ENCODE data around the gene ZNF496. TPM values are rescaled to one million over a fixed set of nuclear protein-coding genes. Genes with fewer than 3 reads are reported as not detected.
"Not testable (repeated sequence)": the region's sequence is repeated elsewhere in the genome, so short reads cannot be mapped to it uniquely, and the experiment has no call there.

ZNF496 gene
- total and polyA plus RNA-seq, 9 of the 15 experiments (the other 6 are each of a cell fraction or from before 2014, with no cell fraction given), result 4.3 to 54.0 (median 31.3) TPM

DNA sequence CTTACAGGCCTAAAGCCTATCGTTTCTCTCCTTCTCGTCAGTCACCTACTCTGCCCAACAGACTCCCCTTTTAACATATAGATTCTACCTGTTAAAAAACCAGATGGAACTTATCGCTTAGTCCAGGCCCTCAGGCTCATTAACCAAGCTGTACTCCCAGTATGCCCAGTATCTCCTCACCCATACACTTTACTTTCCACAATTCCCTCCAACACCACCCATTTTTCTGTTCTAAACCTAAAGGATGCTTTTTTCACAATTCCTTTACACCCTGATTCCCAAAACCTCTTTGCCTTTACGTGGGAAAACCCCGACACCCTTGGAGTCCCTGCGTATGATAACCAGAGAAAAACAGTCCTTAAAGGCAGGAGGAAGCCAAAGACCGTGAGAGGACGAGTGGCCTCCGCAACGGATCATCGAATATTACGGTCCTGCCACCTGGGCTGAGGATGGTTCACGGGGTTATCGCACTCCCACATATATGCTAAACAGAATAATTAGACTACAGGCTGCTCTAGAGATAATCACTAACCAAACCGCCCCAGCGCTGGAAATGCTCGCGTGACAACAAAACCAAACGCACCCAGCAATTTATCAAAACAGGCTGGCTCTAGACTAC is 42.3 kb downstream of the ZNF496 start:
- POLR2A ChIA-PET; TF ChIP-seq TEAD4 (CRISPR knock-in tag; IDR thresholded peaks at IDR 0.05; ENCODE audit: borderline replicate concordance): not testable (repeated sequence)
- DNase-seq (ENCODE audit: extremely low read depth in 1 of 4, low spot score in 3 of 4), result peak in 1 of 4 experiments; percentile 56
- TF ChIP-seq TRIM24 (IDR thresholded peaks at IDR 0.05) (0 out of 4 replicates have a peak, but pooled peaks of 1 of the 2 experiments have one; percentile 11), CBFA2T2 (conservative IDR thresholded peaks at IDR 0.05) (peak; percentile 51), L3MBTL2 (IDR thresholded peaks at IDR 0.05) (0 out of 2 replicates have a peak, but pooled peaks have one; percentile 42), BCOR (IDR thresholded peaks at IDR 0.05) (peak; percentile 26; the same call in 1 of the 2 replicates), CBFA2T3 (IDR thresholded peaks at IDR 0.05) (peak; percentile 67), NCOR1 (IDR thresholded peaks at IDR 0.05) (peak; percentile 6; the same call in 1 of the 2 replicates), TCF3 (CRISPR knock-in tag; IDR thresholded peaks at IDR 0.05) (peak; percentile 36; the same call in 1 of the 2 replicates), TEAD4 (IDR thresholded peaks at IDR 0.05; ENCODE audit: low read length) (peak; percentile 24; the same call in 1 of the 2 replicates)
- TF ChIP-seq, protein P1, sequence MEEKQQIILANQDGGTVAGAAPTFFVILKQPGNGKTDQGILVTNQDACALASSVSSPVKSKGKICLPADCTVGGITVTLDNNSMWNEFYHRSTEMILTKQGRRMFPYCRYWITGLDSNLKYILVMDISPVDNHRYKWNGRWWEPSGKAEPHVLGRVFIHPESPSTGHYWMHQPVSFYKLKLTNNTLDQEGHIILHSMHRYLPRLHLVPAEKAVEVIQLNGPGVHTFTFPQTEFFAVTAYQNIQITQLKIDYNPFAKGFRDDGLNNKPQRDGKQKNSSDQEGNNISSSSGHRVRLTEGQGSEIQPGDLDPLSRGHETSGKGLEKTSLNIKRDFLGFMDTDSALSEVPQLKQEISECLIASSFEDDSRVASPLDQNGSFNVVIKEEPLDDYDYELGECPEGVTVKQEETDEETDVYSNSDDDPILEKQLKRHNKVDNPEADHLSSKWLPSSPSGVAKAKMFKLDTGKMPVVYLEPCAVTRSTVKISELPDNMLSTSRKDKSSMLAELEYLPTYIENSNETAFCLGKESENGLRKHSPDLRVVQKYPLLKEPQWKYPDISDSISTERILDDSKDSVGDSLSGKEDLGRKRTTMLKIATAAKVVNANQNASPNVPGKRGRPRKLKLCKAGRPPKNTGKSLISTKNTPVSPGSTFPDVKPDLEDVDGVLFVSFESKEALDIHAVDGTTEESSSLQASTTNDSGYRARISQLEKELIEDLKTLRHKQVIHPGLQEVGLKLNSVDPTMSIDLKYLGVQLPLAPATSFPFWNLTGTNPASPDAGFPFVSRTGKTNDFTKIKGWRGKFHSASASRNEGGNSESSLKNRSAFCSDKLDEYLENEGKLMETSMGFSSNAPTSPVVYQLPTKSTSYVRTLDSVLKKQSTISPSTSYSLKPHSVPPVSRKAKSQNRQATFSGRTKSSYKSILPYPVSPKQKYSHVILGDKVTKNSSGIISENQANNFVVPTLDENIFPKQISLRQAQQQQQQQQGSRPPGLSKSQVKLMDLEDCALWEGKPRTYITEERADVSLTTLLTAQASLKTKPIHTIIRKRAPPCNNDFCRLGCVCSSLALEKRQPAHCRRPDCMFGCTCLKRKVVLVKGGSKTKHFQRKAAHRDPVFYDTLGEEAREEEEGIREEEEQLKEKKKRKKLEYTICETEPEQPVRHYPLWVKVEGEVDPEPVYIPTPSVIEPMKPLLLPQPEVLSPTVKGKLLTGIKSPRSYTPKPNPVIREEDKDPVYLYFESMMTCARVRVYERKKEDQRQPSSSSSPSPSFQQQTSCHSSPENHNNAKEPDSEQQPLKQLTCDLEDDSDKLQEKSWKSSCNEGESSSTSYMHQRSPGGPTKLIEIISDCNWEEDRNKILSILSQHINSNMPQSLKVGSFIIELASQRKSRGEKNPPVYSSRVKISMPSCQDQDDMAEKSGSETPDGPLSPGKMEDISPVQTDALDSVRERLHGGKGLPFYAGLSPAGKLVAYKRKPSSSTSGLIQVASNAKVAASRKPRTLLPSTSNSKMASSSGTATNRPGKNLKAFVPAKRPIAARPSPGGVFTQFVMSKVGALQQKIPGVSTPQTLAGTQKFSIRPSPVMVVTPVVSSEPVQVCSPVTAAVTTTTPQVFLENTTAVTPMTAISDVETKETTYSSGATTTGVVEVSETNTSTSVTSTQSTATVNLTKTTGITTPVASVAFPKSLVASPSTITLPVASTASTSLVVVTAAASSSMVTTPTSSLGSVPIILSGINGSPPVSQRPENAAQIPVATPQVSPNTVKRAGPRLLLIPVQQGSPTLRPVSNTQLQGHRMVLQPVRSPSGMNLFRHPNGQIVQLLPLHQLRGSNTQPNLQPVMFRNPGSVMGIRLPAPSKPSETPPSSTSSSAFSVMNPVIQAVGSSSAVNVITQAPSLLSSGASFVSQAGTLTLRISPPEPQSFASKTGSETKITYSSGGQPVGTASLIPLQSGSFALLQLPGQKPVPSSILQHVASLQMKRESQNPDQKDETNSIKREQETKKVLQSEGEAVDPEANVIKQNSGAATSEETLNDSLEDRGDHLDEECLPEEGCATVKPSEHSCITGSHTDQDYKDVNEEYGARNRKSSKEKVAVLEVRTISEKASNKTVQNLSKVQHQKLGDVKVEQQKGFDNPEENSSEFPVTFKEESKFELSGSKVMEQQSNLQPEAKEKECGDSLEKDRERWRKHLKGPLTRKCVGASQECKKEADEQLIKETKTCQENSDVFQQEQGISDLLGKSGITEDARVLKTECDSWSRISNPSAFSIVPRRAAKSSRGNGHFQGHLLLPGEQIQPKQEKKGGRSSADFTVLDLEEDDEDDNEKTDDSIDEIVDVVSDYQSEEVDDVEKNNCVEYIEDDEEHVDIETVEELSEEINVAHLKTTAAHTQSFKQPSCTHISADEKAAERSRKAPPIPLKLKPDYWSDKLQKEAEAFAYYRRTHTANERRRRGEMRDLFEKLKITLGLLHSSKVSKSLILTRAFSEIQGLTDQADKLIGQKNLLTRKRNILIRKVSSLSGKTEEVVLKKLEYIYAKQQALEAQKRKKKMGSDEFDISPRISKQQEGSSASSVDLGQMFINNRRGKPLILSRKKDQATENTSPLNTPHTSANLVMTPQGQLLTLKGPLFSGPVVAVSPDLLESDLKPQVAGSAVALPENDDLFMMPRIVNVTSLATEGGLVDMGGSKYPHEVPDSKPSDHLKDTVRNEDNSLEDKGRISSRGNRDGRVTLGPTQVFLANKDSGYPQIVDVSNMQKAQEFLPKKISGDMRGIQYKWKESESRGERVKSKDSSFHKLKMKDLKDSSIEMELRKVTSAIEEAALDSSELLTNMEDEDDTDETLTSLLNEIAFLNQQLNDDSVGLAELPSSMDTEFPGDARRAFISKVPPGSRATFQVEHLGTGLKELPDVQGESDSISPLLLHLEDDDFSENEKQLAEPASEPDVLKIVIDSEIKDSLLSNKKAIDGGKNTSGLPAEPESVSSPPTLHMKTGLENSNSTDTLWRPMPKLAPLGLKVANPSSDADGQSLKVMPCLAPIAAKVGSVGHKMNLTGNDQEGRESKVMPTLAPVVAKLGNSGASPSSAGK (IDR thresholded peaks at IDR 0.05), result peak; percentile 25; the same call in 1 of the 2 replicates
- TF ChIP-seq, protein P2, sequence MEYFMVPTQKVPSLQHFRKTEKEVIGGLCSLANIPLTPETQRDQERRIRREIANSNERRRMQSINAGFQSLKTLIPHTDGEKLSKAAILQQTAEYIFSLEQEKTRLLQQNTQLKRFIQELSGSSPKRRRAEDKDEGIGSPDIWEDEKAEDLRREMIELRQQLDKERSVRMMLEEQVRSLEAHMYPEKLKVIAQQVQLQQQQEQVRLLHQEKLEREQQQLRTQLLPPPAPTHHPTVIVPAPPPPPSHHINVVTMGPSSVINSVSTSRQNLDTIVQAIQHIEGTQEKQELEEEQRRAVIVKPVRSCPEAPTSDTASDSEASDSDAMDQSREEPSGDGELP (CRISPR knock-in tag; IDR thresholded peaks at IDR 0.05; ENCODE audit: borderline replicate concordance), result peak; percentile 22; the same call in 1 of the 2 replicates

More for the DNA sequence above, 42.3 kb downstream of the ZNF496 start:
- Histone ChIP-seq H3K4me2 (ENCODE audit: insufficient read depth, low read length) (peak overlapping the region; percentile 37), H2AFZ (ENCODE audit: low read depth, low read length) (peak overlapping the region; percentile 60; the same call in 1 of the 2 replicates), H3K9me3 (replicated peaks; ENCODE audit: control insufficient read depth, insufficient read depth, low read depth, low read length) (peaks cover 11% of the 10 kb centered on the region), H3K4me1 (replicated peaks in 1 of 2; ENCODE audit: control insufficient read depth in 2 of 2, insufficient read depth in 2 of 2, low read length in 2 of 2) (peaks cover 7 to 18% of the 10 kb centered on the region in 2 experiments; a peak in 4 of 5 replicates), H3K27ac (ENCODE audit: extremely low read depth, low read depth, low read length) (peak overlapping the region; percentile 40; the same call in 2 of the 3 replicates)
- peak; percentile 67 for FAIRE-seq
- CTCF ChIA-PET (ENCODE audit: low intra/inter-chr PET ratio); H4K20me1 ChIP-seq (replicated peaks; ENCODE audit: control insufficient read depth, insufficient read depth, low read length); H3K4me3 ChIP-seq; in situ Hi-C loops (cut with MboI); H3K79me2 ChIP-seq (ENCODE audit: control insufficient read depth, insufficient read depth, low read length); H3K36me3 ChIP-seq (ENCODE audit: control insufficient read depth, insufficient read depth, low read length); H3K9ac ChIP-seq (ENCODE audit: insufficient read depth in 1 of 2, low read depth in 2 of 2, low read length in 2 of 2); BruUV-seq (replicated peaks); intact Hi-C loops (cut with micrococcal nuclease); H3K27me3 ChIP-seq (ENCODE audit: control insufficient read depth in 2 of 2, insufficient read depth in 2 of 2, low read length in 2 of 2); H3K9me1 ChIP-seq (ENCODE audit: control insufficient read depth, insufficient read depth, low read length): not testable (repeated sequence)
- peak; percentile 44 for ATAC-seq
- 20% methylated on average over 19 of the region's 19 CpGs for WGBS (ENCODE audit: insufficient coverage, low coverage, missing lambda C conversion rate)
